Lung microvascular endothelial cell (primary cell): ENCODE results near the gene GATAD2A. TPM values are rescaled to one million over a fixed set of nuclear protein-coding genes. Genes with fewer than 3 reads are reported as not detected.

Experiments used
- DNase-seq, 2 donors: peaks; one replicate each; pipeline versions ENCODE4 v3.0.0 to v3.0.0-alpha.2; 2010; ENCODE audit warnings: low read depth in 2 of 2
- total RNA-seq: library from RNA; depleted of rRNA; stranded (reverse); fragments of >200 nt; gene quantifications from 2 replicates; pipeline ENCODE4 v1.2.1, GENCODE V29; 2014

GATAD2A gene
- total RNA-seq, 1 donor from 2014 or later, result 37.5 TPM

- no peak for DNase-seq
Observed at GRCh38 chr19:19530889-19531288, 125.4 kb downstream of the GATAD2A start.

GRCh38 chr19:19531951-19532805 lies 126.7 kb downstream of the GATAD2A start:
- DNase-seq, result peak; percentile 58 to 74

- no peak for DNase-seq
Observed at GRCh38 chr19:19532806-19533701, 127.6 kb downstream of the GATAD2A start.

- DNase-seq, result no peak
Observed at GRCh38 chr19:19533841-19534240, 128.4 kb downstream of the GATAD2A start.

GRCh38 chr19:19534556-19535265 lies 129.2 kb downstream of the GATAD2A start:
- no peak for DNase-seq

- no peak for DNase-seq
Observed at GRCh38 chr19:19535311-19536191, 130.1 kb downstream of the GATAD2A start.

- peak in 1 of 2 donors; percentile 36 for DNase-seq
Observed at GRCh38 chr19:19537075-19538048, 131.9 kb downstream of the GATAD2A start.

- DNase-seq, result no peak
Observed at GRCh38 chr19:19538061-19538784, 132.7 kb downstream of the GATAD2A start, which contains the start of gene CILP2. TSS of gene CILP2 (plus strand) at chr19:19538265. CDS start at chr19:19538350, 85 bp downstream.

- DNase-seq, result no peak
Observed at GRCh38 chr19:19538785-19539166, 133.3 kb downstream of the GATAD2A start.

- DNase-seq, result no peak
Observed at GRCh38 chr19:19539698-19540063, 134.2 kb downstream of the GATAD2A start.

- peak; percentile 29 to 37 for DNase-seq
Observed at GRCh38 chr19:19540064-19540714, 134.7 kb downstream of the GATAD2A start.

GRCh38 chr19:19540715-19541515 lies 135.4 kb downstream of the GATAD2A start:
- DNase-seq, result peak; percentile 20 to 38

GRCh38 chr19:19541616-19542015 lies 136.1 kb downstream of the GATAD2A start:
- DNase-seq, result no peak

GRCh38 chr19:19542507-19542906 lies 137.0 kb downstream of the GATAD2A start:
- DNase-seq, result no peak

GRCh38 chr19:19543101-19543500 lies 137.6 kb downstream of the GATAD2A start:
- DNase-seq, result no peak

GRCh38 chr19:19543640-19544039 lies 138.2 kb downstream of the GATAD2A start:
- no peak for DNase-seq

GRCh38 chr19:19544257-19544953 lies 138.9 kb downstream of the GATAD2A start:
- no peak for DNase-seq
